A549 (cell line): Measurements from ENCODE around the gene ARX.

Experiments
- BHLHE40 ChIP-seq: IDR thresholded peaks from 2 replicates; pipeline ENCODE4 v1.6.1; 2012; ENCODE audit warnings: low read depth, low read length, inconsistent platforms
- CEBPB ChIP-seq, 2 experiments: fragments of >200 bp in 1 of 2; sonication (Bioruptor Twin) in 1 of 2; formaldehyde crosslinking in 1 of 2; IDR thresholded peaks; 2 replicates each; pipeline ENCODE4 v1.6.1; 2012 to 2016
- CTCF ChIP-seq: fragments of >200 bp; sonication (Bioruptor Twin); formaldehyde crosslinking; IDR thresholded peaks from 3 replicates; pipeline ENCODE4 v1.5.1; 2016
- HEYL ChIP-seq: fragments of 250-450 bp; sonication (Bioruptor Pico); IDR thresholded peaks from 2 replicates; pipeline ENCODE4 v1.8.0; 2021; ENCODE audit warnings: mild to moderate bottlenecking, moderate library complexity
- PBX3 ChIP-seq: IDR thresholded peaks from 2 replicates; pipeline ENCODE4 v1.6.1; 2012
- RFX5 ChIP-seq: fragments of 450-650 bp; IDR thresholded peaks from 2 replicates; pipeline ENCODE4 v1.7.1; 2014; ENCODE audit warnings: antibody characterized with exemption, mild to moderate bottlenecking, moderate library complexity

GRCh38 chrX:25052798-25053534 is 37.2 kb upstream of the ARX start:
- no peak for TF ChIP-seq CEBPB (IDR thresholded peaks at IDR 0.05)
- no peak for TF ChIP-seq CTCF
- no peak for TF ChIP-seq PBX3
- no peak for TF ChIP-seq BHLHE40
- no peak for TF ChIP-seq HEYL
- no peak for TF ChIP-seq RFX5
